Activated CD8-positive, alpha-beta memory T cell treated with anti-CD3 and anti-CD28 coated beads for 36 hours (primary cell): Measurements from ENCODE around the gene MEX3B. TPM values are rescaled to one million over a fixed set of nuclear protein-coding genes. Genes with fewer than 3 reads are reported as not detected.
"Not testable (repeated sequence)": the region's sequence is repeated elsewhere in the genome, so short reads cannot be mapped to it uniquely, and the experiment has no call there.

ENCODE experiments used
- CTCF ChIA-PET: fragments of 350-600 bp; sonication (Branson Sonifier 250); formaldehyde crosslinking; loops from one replicate; lab custom pipeline; 2021; ENCODE audit warnings: antibody characterized with exemption; lab: Charles Lee
- POLR2A ChIA-PET: fragments of 350-600 bp; sonication (Branson Sonifier 250); formaldehyde crosslinking; loops from one replicate; lab custom pipeline; 2021; ENCODE audit warnings: antibody characterized with exemption; lab: Charles Lee
- total RNA-seq, 2 experiments: library from RNA; stranded (reverse); gene quantifications; one replicate each; pipeline ENCODE4 v1.2.3, GENCODE V29; 2021

Gene MEX3B
- total RNA-seq, 2 experiments from 2014 or later, result 0.51 to 0.52 TPM

DNA sequence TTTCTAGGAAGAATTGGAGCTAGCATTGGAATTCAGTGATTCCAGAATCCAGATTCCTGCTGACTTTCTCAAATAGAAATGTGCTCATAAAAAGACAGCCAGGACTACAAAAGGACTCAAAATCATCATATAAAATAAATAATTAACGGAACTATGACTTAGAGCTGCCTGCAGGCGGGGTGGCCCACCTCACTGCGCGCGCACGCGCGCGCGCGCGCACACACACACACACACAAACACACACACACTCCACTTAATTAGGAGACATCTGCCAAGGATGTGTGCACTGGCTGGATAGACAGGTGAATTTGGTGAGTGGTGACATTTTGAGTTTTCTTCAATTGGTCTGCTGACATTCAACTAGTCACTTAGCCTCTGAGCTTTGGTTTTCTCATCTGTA lies 6.9 kb upstream of the MEX3B start:
- POLR2A ChIA-PET, result no interaction called here
- CTCF ChIA-PET, result no interaction called here

DNA sequence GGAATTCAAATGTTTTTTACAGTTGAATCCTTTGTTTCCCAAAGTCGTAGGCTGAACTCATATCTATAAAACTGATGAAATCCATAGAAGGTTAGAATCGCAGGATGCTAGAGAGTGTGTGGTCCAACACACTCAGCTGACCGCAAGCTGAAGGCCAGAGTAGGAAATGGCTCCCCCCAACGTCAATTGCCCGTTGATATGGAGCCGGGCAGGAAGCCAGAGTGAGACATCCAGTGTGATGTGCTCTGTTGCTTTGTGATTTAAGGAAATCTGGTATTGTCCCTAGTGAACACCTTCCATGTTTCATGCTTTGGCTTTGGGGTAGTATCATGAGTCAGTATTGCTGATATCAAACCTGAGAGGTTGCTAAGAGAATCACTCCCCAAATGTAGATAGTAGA lies 5.8 kb upstream of the MEX3B start:
- ChIA-PET POLR2A (no interaction called here), CTCF (no interaction called here)

DNA sequence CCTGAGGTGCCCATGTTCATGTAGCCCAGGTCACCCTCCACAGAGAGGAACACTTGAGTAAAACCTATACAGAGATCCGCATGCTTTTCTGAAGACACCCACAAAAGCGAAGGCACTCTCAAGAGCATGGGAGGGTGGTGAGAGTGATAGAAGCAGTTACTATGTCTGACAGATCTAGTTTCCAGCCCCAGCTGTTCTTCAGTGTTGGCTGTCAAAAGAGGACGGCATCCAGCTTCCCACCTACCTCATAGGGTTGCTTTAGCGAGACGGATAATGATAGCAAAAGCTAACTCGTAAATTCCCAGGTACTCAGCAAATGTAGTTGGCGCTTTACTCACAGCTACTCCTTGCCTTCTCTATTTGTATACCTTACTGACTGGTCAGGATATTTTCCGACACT lies 3.0 kb upstream of the MEX3B start:
- ChIA-PET CTCF (no interaction called here), POLR2A (no interaction called here)

DNA sequence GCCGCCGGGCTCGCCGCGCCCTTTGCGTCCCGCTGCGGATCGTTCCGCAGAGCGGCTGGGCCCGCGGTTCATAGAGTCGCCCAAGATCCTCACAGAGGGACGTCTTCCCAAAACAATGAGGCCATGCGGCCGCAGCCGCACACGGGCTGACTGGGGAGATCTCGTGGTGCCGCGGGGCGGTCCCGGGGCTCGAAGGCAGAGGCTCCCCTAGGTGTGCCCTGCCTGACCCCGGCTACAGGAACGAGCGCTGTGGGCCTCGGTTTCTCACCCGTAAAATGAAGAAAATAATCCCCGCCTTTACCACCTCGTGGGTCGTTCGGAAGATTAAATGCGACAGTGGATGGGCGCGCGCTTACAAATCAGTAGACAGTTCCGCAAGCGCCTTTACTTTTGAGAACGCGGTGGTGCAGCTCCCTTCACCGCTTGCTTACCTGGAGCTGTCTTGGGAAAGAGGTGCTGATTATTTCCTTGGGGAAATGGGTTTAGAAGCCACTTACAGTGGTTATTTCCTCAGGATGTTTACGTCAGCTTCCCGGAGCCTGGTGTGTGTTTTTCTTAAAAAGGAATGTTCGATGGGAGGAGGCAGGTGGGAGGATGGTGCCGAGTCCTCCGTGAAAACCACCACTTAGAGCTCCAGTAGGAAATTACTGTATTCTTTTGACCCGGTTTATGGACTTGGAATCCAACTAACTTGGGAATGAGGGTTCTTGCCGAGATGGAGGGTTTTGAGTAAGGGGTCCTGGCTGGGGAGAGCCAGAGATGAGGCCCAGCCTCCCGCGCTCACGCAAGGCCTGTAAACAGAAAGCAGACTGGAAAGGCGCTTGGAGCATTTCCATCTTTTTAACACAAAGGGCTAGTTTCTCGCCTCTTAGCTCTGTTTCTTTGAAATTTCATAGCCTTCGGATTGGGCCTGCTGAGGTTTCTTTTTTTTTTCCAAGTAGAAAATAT lies 1.9 kb upstream of the MEX3B start:
- CTCF ChIA-PET, result no interaction called here
- POLR2A ChIA-PET, result no interaction called here

DNA sequence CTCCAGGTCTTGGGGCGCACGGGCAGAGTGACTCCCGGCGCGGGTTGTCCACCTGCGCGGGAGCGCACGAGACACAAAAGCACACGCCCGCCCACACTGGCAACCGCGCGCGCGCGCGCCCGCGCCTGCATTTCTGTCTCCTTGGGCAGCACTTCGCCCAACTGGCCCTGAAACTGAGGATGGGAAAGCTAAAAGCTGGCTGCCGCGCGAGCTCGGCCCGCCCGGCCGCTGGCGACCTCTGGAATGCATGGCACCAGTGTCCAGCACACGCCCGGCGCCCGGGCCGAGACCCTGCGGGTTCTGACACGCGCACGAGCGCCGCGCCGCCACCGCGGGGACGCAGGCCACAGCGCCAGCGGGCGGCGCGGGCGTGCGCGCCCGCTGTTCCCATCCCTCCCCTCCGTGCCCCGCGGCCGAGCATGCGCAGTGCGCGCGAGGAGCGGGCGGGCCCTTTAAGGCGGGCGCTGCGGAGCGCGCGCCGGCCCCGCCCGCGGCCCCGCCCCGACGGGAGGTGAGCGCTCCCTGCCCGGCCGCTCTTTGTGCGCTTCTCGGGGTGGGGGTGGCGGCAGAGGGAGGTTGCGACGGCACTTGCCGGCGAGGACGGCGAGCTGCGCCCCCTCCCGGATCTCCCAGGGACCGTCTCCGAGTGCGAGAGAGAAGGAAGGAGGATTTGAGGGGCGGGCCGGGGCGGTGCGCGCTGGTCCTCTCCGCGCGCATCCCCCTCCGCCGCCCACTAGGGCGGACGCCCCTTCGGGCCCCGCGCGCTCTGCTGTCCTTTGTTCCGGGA lies 1.0 kb upstream of the MEX3B start:
- POLR2A ChIA-PET, result no interaction called here
- CTCF ChIA-PET, result no interaction called here

DNA sequence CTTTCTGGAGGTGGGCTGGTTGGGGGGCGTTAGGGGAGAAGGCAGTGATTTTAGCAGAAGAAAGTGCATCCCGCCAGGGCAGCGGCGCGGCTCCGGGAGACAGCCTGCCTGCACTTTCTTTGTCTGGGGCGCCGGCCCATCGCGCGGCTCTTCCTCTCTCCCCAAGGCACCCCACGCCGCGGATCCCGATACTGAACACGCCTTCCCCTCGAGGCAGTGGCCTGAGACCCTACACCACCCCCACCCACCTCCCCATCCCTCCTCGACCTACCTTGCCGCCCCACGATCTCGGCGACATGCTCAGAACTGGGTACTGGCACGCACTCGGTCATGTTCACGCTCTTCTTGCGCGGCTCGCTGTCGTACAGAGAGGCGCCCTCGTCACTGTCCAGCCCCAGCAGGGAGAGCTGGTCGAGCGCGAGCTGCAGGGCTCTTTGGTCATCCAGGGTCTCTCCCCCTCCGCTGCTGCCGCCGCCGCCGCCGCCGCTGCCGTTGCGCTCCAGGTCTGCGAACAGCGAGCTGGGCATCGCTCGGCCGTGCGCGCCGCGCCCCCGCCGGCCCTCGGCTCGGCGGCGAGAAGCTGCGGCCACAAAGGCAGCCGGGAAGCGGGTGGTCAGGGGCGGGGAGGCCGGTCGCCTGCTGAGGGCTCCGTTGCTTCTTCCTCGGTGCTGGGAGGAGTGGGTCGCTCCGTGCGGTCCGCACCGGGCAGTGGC lies 483 bp downstream of the MEX3B start:
- ChIA-PET POLR2A (interaction anchor here (0.6 kb wide), 1 partner anchor 1885 kb away, joined by 3 read pairs; no protein-coding TSS in a partner anchor), CTCF (no interaction called here)

DNA sequence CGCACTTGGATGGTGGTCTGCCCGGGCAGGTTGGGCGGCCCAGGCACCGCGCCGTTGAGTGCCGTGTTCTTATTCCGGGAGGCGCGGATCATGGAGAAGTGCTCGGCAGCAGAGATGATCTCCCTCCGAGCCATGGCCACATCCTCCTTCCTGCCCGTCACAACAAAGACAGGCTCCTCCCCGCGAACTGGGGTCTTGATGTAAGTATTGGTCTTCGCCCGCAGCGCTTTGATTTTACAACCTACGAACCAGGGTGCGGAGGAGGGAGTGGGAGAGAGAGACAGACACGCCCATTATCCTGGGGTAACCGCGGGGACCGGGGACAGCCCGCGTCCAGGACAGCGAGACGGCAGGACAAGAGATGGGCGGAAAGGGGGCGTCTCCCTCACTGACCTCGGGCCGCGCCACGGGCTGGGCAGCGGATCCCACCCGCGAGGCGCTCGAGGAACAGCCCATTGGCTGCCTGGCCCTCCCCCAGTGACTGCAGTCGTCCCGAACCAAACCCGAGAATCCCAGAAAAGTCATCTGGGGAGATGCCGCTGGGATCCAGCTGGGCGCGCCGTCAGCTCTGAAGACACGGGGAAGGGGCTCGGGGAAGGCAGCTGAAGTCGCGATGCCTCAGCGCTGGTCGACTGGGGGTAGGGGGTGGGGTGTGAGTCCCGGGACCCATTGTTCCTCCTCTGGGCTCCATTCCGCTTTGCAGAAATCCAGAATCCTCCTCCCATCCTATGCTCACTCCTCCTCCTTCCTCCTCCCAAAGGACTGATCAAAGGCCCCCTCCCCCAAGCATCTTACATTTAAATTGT lies 1.2 kb downstream of the MEX3B start:
- CTCF ChIA-PET, result no interaction called here

DNA sequence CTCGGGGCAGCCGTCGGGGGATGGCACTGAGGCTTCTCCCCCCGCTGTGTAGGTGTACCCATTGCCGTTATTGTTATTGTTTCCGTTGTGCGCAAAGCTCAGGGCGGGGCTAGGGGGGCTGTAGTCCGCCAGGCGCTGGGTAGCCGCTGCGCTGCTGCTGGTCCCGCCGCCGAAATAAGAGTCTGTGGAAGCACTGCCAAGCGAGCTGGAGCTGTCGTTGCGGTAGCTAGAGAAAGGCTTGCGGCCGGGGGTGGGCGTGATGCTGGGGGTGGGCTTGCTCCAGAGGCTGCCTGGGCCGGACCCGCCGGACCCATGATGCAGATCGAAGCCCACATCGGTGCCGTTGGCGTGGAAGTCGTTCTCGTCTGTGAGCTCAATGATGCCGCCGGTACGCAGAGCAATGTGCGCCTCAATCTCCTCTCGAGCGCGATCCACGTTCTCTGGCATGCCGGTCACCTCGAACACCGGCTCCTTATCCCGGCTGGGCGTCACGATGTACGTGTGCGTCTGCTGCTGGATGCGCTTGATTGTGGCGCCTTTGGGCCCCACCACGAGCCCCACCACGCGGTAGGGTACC lies 1.9 kb downstream of the MEX3B start:
- POLR2A ChIA-PET, result no interaction called here
- CTCF ChIA-PET, result no interaction called here

More for the DNA sequence above, 1.2 kb downstream of the MEX3B start:
- POLR2A ChIA-PET, result no interaction called here

DNA sequence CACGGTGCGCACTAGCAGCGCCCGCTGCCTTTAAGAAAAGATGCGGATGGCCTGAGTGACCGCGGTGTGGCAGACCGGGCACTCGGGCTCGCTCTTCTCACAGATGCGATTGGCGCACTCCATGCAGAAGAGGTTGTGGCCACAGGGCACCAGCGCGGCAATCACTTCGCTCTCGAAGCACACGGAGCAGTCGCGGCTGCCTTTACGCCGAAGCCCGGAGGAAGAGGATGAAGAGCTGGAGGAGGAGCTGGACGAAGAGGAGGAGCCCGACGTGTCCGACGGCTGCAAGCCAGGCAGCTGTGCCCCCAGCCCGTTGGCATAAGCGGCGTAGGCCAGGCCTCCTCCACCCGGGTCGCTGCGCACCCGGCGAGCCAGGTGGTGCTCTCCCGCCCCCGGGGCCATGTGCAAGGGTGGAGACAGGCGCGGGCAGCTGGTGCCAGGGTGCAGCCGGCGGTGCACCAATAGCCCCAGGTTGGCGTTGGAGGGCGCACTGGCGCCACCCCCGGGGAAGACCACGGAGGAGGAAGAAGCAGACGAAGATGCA lies 2.6 kb downstream of the MEX3B start:
- CTCF ChIA-PET, result no interaction called here
- POLR2A ChIA-PET, result no interaction called here

DNA sequence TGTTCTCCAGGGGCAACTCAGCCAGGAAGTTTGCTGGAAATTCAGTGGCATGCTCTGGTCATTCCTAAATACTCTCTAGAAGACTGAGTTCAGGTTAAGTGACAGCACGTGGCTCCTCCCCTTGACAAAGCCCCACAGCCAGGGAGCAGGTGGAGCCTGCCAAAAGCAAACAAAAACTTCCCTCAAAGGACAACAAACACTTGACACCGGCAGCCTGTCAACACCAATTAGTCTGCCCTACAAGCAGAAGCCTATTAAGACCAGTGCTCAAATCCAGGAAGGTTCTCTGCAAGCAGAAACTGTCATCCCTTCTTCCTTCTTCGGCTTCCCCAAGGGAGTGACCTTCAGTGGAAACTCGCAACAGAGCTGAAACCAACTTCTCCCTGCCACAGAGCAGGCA lies 5.0 kb downstream of the MEX3B start:
- CTCF ChIA-PET, result no interaction called here
- POLR2A ChIA-PET, result no interaction called here

DNA sequence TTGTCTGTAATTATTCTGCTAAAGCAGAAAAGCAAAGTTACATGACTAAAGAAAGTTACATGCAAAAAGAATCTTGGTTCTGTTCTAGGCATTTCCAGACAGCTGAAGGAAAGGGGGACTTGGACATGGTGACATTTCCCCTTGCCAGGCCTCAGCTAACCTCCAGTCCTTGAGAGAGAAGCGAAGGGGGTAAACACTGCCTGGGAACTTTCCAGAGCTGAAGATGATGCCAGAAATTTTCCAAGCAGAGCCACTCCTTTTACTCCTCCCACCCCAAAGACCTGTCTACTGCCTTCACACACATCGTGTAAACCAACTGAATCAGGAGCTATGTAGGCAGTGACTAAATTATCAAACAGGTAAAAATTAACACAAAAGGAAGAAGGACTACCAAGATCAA lies 5.4 kb downstream of the MEX3B start:
- POLR2A ChIA-PET, result no interaction called here
- CTCF ChIA-PET, result no interaction called here

DNA sequence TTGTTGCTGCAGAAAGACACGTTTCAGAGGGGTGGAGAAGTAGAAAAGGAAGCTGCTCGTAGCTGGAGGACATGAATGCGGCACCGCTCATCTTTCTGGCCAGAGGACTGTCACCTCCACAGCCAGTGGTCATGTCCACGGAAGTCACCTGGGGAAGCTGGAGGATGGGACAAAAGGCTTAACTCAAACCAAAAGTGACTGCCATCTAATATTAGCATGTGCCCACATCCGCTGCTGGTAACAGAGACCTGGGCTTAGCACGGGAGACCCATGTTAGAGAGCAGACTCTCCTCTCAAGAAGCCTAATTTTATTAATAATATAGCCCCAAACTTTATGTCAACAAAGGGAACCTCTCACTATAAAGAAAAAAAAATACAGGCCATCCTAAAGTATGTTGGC lies 5.9 kb downstream of the MEX3B start:
- CTCF ChIA-PET, result no interaction called here
- POLR2A ChIA-PET, result no interaction called here

DNA sequence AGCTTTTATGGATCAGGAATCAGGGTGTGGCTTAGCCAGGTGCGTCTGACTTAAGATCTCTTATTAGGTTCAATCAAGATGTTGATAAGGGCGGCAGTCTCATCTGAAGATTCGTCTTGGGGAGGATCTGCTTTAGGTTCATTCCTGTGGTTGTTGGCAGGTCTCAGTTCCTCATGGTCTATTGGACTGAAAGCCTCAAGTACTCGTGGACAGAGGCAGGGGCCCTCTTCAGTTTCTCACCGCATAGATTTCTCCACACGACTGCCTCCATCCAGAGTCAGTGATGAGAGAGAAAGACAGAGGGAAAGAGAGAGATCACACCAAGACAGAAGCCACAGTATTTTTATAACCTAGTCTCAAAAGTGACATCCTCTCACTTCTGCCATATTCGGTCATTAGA lies 9.4 kb downstream of the MEX3B start:
- ChIA-PET CTCF (no interaction called here), POLR2A (no interaction called here)

DNA sequence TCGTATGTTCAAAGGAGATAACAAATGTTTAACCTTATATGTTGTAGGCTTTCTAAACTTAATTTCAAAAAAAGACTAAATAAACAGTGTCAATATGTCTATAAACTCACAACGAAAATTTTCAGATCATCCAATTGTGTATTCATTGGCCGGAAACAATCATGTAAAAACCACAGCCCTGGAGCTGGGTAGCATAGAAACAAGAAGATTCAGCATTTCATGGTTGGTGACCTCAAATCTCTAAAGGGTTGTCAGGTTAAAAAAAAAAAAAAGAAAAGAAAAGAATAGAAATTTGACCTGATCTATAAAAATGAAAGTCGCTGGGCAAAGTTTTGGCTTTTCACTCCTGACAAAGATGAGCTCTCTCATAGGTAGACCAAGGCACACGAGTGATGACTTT lies 13.9 kb downstream of the MEX3B start:
- POLR2A ChIA-PET, result no interaction called here
- CTCF ChIA-PET, result no interaction called here

DNA sequence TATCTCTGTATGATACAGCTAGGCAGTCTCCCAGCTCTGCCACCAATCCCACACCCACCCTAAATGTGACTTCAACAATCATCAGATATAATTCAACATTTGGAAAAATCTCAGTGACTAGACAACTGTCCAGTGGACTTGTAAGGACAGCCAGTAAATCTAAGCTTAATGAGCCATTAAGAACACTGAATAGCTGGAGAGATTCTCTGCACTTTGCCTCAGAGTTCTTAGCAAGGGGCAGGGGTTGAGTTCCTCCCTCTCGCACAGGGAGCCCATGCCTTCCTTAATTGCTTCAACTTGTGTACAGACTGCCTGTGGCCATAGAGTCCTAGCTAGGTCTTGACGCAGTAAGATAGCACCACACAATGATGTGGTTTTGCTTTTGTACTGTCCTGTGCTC lies 15.6 kb downstream of the MEX3B start:
- ChIA-PET POLR2A (interaction anchor here (0.5 kb wide), 1 partner anchor 1254 kb away, joined by 3 read pairs; no protein-coding TSS in a partner anchor), CTCF (no interaction called here)

DNA sequence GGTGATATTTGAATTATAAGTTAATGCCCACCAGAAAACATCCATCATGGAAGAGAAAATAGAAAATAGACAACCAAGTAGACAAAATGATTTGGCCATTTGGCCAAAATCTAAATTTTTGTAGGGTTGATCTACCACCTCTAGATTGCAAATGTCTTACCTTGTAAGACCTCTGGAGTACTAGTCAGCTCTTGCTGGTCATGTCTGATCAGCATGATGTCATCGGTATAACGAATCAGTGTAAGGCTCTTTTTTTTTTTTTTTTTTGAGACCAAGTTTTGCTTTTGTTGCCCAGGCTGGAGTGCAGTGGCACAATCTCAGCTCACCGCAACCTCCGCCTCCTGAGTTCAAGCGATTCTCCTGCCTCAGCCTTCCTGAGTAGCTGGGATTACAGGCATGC lies 17.7 kb downstream of the MEX3B start:
- POLR2A ChIA-PET, CTCF ChIA-PET: not testable (repeated sequence)

DNA sequence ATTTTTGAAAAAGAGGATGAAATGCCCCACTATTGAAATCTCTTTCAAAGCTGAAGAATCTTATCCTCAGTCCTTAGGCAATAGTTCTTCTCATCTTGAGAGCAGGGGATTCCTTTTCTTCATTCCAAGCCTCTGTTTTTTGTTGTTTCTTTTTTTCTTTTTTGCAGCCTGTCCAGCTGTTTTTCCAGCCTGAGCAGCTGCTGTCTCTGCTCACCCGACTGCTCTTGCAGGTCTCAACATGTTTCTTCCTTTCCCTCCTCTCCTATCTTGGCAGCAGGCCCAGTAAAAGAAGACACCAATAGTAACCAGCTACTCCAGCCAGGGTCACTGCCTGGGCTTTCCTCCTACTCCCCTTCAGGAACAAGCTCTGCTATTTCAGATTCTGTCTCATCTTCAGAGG lies 23.8 kb downstream of the MEX3B start:
- POLR2A ChIA-PET, result no interaction called here
- CTCF ChIA-PET, result no interaction called here

DNA sequence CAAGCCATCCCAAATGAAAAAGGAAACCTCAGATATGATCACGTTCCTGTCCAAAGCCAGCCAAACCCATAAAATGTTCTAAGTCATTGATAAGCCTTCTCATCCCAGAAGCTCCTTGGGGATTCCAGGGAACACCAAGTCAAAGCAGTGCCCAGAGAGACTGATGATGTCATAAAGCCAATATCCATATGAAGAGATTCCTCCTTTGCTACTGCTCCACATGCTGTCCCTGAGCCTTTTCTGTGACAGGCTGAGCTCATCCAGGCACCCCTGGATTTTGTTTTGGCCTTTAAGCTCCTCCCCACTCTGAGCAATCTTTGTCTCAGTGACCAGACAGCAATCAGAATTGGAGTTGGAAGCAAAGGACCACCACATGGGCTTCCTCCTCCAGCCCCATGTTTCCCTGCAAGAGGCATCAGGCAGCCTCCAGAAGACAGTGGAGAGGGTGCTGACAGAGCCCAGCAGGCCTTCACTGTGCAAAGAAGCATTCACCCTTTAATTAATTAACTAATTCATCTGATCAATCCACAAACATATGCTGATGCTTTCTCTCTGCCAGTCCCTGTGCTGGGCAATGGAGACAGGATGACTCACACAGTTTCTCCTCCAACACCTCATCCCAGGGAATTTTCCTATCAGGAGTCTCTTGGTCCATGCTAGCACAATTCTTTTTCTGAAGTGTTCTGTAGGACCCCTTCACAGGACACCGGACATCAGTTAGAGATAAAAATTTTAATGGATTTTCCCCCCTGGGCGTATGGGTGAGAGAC lies 25.0 kb downstream of the MEX3B start:
- POLR2A ChIA-PET, result no interaction called here

More for the DNA sequence above, 25.0 kb downstream of the MEX3B start:
- CTCF ChIA-PET, result no interaction called here
